Measurements from ENCODE around the gene TMX4.

DNA sequence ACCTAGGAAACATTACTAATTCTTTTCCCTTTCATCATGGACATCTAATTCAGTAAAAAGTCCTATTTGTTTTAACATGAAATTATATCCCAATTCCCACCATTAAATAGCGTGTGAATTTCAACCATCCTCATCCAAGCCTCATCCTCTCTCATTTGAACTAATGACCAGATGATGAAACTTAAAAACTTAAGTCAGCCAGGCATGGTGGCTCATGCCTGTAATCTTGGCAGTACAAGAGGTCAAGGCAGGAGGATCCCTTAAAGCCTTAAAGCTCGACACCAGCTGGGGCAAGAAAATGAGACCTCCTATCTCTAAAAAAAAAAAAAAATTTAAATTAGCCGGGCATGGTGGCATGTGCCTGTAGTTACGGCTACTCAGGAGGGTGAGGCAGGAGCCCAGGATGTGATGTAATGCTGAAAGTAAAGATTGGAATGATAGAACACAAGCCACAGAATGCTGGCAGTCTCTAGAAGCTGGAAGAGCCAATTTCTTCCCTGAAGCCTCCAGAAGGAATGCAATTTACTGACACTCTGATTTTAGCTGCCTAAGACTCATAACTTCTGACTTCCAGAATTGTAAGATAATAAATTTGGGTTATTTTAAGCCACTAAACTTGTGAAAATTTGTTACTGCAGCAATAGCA, 52.2 kb downstream of the TMX4 start:
- TF ChIP-seq, protein P1, sequence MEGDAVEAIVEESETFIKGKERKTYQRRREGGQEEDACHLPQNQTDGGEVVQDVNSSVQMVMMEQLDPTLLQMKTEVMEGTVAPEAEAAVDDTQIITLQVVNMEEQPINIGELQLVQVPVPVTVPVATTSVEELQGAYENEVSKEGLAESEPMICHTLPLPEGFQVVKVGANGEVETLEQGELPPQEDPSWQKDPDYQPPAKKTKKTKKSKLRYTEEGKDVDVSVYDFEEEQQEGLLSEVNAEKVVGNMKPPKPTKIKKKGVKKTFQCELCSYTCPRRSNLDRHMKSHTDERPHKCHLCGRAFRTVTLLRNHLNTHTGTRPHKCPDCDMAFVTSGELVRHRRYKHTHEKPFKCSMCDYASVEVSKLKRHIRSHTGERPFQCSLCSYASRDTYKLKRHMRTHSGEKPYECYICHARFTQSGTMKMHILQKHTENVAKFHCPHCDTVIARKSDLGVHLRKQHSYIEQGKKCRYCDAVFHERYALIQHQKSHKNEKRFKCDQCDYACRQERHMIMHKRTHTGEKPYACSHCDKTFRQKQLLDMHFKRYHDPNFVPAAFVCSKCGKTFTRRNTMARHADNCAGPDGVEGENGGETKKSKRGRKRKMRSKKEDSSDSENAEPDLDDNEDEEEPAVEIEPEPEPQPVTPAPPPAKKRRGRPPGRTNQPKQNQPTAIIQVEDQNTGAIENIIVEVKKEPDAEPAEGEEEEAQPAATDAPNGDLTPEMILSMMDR (IDR thresholded peaks at IDR 0.05): no peak
- TF ChIP-seq POLR2A (IDR thresholded peaks at IDR 0.05): no peak
